T-cell (primary cell): ENCODE data around the gene DPP10. TPM values are rescaled to one million over a fixed set of nuclear protein-coding genes. Genes with fewer than 3 reads are reported as not detected.

ENCODE experiments used
- ATAC-seq, 4 experiments: fragments of 200-7000 bp in 3 of 4; fragments of 150-1000 bp in 1 of 4; cut with Tn5 transposase; replicated peaks in 1 of 4; 1 replicate in 3 of 4; 2 replicates in 1 of 4; pipeline ENCODE4 v1.10.0; 2021; ENCODE audit warnings: moderate library complexity in 3 of 4, mild to moderate bottlenecking in 2 of 4, moderate number of reproducible peaks in 1 of 4
- CTCF ChIA-PET, 2 donors: fragments of 300-600 bp; sonication (Branson Sonifier 250); formaldehyde crosslinking; loops; one replicate each; lab custom pipeline; 2022; ENCODE audit warnings: antibody characterized with exemption in 2 of 2; lab: Charles Lee
- POLR2A ChIA-PET, 2 donors: fragments of 300-600 bp; sonication (Branson Sonifier 250); formaldehyde crosslinking; loops; one replicate each; lab custom pipeline; 2022; ENCODE audit warnings: antibody characterized with exemption in 2 of 2; lab: Charles Lee
- DNase-seq, 35 experiments: peaks; one replicate each; pipeline versions ENCODE4 v3.0.0 to v3.0.0-alpha.2; 2013 to 2023
- H3K27ac ChIP-seq: one replicate; pipeline ENCODE4 v1.5.1; 2013; ENCODE audit warnings: low read length
- H3K27me3 ChIP-seq, 2 experiments: replicated peaks in 1 of 2; 1 replicate in 1 of 2; 2 replicates in 1 of 2; pipeline versions ENCODE4 v1.6.1 to v1.7.0; 2013; ENCODE audit warnings: low read length in 1 of 2, mixed read lengths in 1 of 2; ENCODE audit not compliant: control insufficient read depth in 2 of 2, insufficient read depth in 2 of 2; ENCODE audit errors: extremely low read depth in 1 of 2
- H3K36me3 ChIP-seq, 2 donors: 1 replicate in 1 of 2; 2 replicates in 1 of 2; pipeline versions ENCODE4 v1.6.1 to v1.7.0; 2013; ENCODE audit warnings: low read length in 1 of 2; ENCODE audit not compliant: control insufficient read depth in 2 of 2, insufficient read depth in 1 of 2; ENCODE audit errors: extremely low read depth in 1 of 2
- H3K4me1 ChIP-seq, 2 experiments: 1 replicate in 1 of 2; 2 replicates in 1 of 2; pipeline versions ENCODE4 v1.6.1 to v1.7.0; 2013; ENCODE audit warnings: low read length in 2 of 2, mixed read lengths in 1 of 2; ENCODE audit not compliant: insufficient read depth in 2 of 2, control insufficient read depth in 1 of 2; ENCODE audit errors: extremely low read depth in 1 of 2
- H3K4me3 ChIP-seq, 2 donors: 1 replicate in 1 of 2; 2 replicates in 1 of 2; pipeline versions ENCODE4 v1.5.1 to v1.7.0; 2013; ENCODE audit warnings: mild to moderate bottlenecking in 2 of 2, low read length in 1 of 2, moderate library complexity in 1 of 2; ENCODE audit not compliant: control insufficient read depth in 1 of 2; ENCODE audit errors: extremely low read depth in 1 of 2
- H3K9me3 ChIP-seq: 2 replicates; pipeline ENCODE4 v1.7.0; 2013
- H3K27ac Mint-ChIP-seq, 2 donors: one replicate each; pipeline ENCODE4 v1.8.0; 2020 to 2021; ENCODE audit warnings: mild to moderate bottlenecking in 2 of 2, mixed read lengths in 2 of 2
- H3K27me3 Mint-ChIP-seq, 2 donors: one replicate each; pipeline ENCODE4 v1.8.0; 2021 to 2022; ENCODE audit warnings: mixed read lengths in 2 of 2
- H3K36me3 Mint-ChIP-seq: one replicate; pipeline ENCODE4 v1.8.0; 2021; ENCODE audit warnings: mixed read lengths
- H3K4me1 Mint-ChIP-seq, 3 donors: one replicate each; pipeline ENCODE4 v1.8.0; 2020 to 2022; ENCODE audit warnings: mixed read lengths in 3 of 3, mild to moderate bottlenecking in 1 of 3
- H3K4me3 Mint-ChIP-seq, 3 donors: one replicate each; pipeline ENCODE4 v1.8.0; 2020 to 2022; ENCODE audit warnings: mild to moderate bottlenecking in 3 of 3, mixed read lengths in 3 of 3, moderate library complexity in 3 of 3
- H3K9me3 Mint-ChIP-seq, 3 donors: one replicate each; pipeline ENCODE4 v1.8.0; 2020 to 2022; ENCODE audit warnings: mixed read lengths in 3 of 3
- WGBS: methylation state at CpG from one replicate; pipeline ENCODE4 v1.1.5; 2013; ENCODE audit warnings: missing lambda C conversion rate; ENCODE audit not compliant: insufficient coverage; 5-methylcytosine and 5-hydroxymethylcytosine counted together
- total RNA-seq, 35 experiments: library from RNA in 6 of 35; stranded (reverse) in 6 of 35; fragments of 120-200 nt in 1 of 35; gene quantifications; one replicate each; pipeline versions ENCODE4 v1.2.1 to v1.2.4 and lab custom pipeline; 2013 to 2026

Gene DPP10
- total RNA-seq, 5 donors from 2014 or later (not counting 1 experiment from before 2014, with no cell fraction given): not detected

DNA sequence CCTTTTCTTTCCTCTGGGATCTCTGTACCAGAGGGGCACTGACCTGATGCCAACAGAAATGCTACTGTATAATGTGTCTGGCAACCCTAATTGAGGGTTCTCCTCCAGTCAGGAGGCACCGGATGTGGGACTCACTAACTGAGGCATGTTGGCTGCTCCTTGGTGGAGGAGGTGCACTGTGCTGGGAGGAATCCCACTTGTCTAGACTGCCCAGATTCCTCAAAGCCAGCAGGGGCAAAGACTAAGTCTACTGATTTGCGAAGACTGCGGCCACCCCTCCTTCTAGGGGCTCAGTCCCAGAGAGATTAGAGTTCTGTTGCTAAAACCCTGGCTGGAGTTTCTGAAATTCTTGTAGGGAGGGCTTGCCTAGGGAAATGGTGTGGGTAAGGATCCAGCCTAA lies 1192.1 kb downstream of the DPP10 start:
- no peaks in the 10 kb centered on the region for H3K4me1 Mint-ChIP-seq
- no peaks in the 10 kb centered on the region for H3K27me3 Mint-ChIP-seq
- H3K27ac Mint-ChIP-seq: no peak overlapping the region
- Histone ChIP-seq H3K9me3 (no peaks in the 10 kb centered on the region), H3K4me1 (no peaks in the 10 kb centered on the region), H3K4me3 (no peak overlapping the region), H3K27ac (no peak overlapping the region), H3K27me3 (no peaks in the 10 kb centered on the region), H3K36me3 (no peaks in the 10 kb centered on the region)
- no peaks in the 10 kb centered on the region for H3K36me3 Mint-ChIP-seq
- peaks cover 24 to 43% (median 38%) of the 10 kb centered on the region in 3 donors for H3K9me3 Mint-ChIP-seq
- CTCF ChIA-PET: interaction anchor here in 1 of 2 donors (0.7 kb wide), 1 partner anchor 853 kb away, joined by 3 read pairs; no protein-coding TSS in a partner anchor
- ATAC-seq (no peak), DNase-seq (no peak)
- H3K4me3 Mint-ChIP-seq: no peak overlapping the region
- 100% methylated on average over 3 of the region's 3 CpGs for WGBS
- POLR2A ChIA-PET: no interaction called here

GRCh38 chr2:115635430-115635829 lies 1193.0 kb downstream of the DPP10 start:
- WGBS: no CpG with 5 or more reads among the region's 2 CpGs
- H3K4me3 ChIP-seq: no peak overlapping the region
- H3K36me3 Mint-ChIP-seq: no peaks in the 10 kb centered on the region
- ATAC-seq (no peak), DNase-seq (no peak)
- H3K36me3 ChIP-seq: no peaks in the 10 kb centered on the region
- ChIA-PET CTCF (no interaction called here), POLR2A (no interaction called here)
- H3K27me3 ChIP-seq: no peaks in the 10 kb centered on the region
- no peak overlapping the region for H3K27ac ChIP-seq
- H3K27me3 Mint-ChIP-seq: no peaks in the 10 kb centered on the region
- H3K4me1 Mint-ChIP-seq: no peaks in the 10 kb centered on the region
- no peak overlapping the region for H3K27ac Mint-ChIP-seq
- H3K9me3 Mint-ChIP-seq: peaks cover 19 to 35% (median 31%) of the 10 kb centered on the region in 3 donors
- H3K4me1 ChIP-seq: no peaks in the 10 kb centered on the region
- H3K4me3 Mint-ChIP-seq: no peak overlapping the region
- H3K9me3 ChIP-seq: no peaks in the 10 kb centered on the region

- H3K4me3 Mint-ChIP-seq: no peak overlapping the region
- H3K4me1 ChIP-seq: no peaks in the 10 kb centered on the region
- no peaks in the 10 kb centered on the region for H3K36me3 ChIP-seq
- POLR2A ChIA-PET: no interaction called here
- H3K27ac Mint-ChIP-seq: no peak overlapping the region
- CTCF ChIA-PET: no interaction called here
- H3K9me3 ChIP-seq: peaks cover 2% of the 10 kb centered on the region
- ATAC-seq: no peak
- H3K4me1 Mint-ChIP-seq: no peaks in the 10 kb centered on the region
- DNase-seq: no peak
- H3K27me3 Mint-ChIP-seq: no peaks in the 10 kb centered on the region
- H3K27me3 ChIP-seq: no peaks in the 10 kb centered on the region
- H3K4me3 ChIP-seq: no peak overlapping the region
- no peaks in the 10 kb centered on the region for H3K36me3 Mint-ChIP-seq
- no peak overlapping the region for H3K27ac ChIP-seq
- peaks cover 11 to 29% (median 19%) of the 10 kb centered on the region in 3 donors for H3K9me3 Mint-ChIP-seq
Measured at GRCh38 chr2:115649731-115650130, 1207.3 kb downstream of the DPP10 start.

DNA sequence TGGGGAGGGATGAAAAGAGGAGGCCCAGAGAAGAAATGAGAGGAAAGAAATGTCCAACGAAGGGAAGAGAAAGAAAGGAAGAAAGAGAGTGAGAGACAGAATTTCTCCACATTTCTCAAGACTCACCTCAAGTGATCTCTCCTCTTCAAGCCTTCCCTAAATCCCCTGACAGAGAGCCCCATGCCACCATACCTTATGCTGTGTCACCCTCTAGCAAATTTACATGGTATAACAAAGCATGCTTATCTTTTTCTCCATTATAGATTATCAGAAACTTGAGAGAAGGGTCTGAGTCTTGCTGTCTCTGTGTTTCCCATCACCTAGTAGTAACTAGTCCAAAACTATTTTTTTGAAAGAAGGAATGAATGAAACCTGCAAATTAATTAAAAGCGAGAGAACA lies 1208.4 kb downstream of the DPP10 start:
- Mint-ChIP-seq H3K4me3 (no peak overlapping the region), H3K4me1 (no peaks in the 10 kb centered on the region), H3K36me3 (no peaks in the 10 kb centered on the region), H3K9me3 (peaks cover 7 to 29% (median 17%) of the 10 kb centered on the region in 3 donors), H3K27ac (no peak overlapping the region), H3K27me3 (no peaks in the 10 kb centered on the region)
- ChIA-PET CTCF (no interaction called here), POLR2A (no interaction called here)
- ATAC-seq (no peak), DNase-seq (no peak)
- H3K36me3 ChIP-seq: no peaks in the 10 kb centered on the region
- H3K27ac ChIP-seq: no peak overlapping the region
- H3K4me3 ChIP-seq: no peak overlapping the region
- H3K9me3 ChIP-seq: peaks cover 2% of the 10 kb centered on the region
- WGBS: no CpG with 5 or more reads among the region's 2 CpGs
- H3K4me1 ChIP-seq: no peaks in the 10 kb centered on the region
- H3K27me3 ChIP-seq: no peaks in the 10 kb centered on the region

- ChIA-PET CTCF (no interaction called here), POLR2A (no interaction called here)
- Histone ChIP-seq H3K27ac (no peak overlapping the region), H3K36me3 (no peaks in the 10 kb centered on the region), H3K4me1 (no peaks in the 10 kb centered on the region), H3K27me3 (no peaks in the 10 kb centered on the region), H3K9me3 (no peaks in the 10 kb centered on the region), H3K4me3 (no peak overlapping the region)
- no peaks in the 10 kb centered on the region for H3K4me1 Mint-ChIP-seq
- no peak overlapping the region for H3K4me3 Mint-ChIP-seq
- no peak for DNase-seq
- no peak overlapping the region for H3K27ac Mint-ChIP-seq
- no peaks in the 10 kb centered on the region for H3K36me3 Mint-ChIP-seq
- peaks cover 3 to 25% (median 13%) of the 10 kb centered on the region in 3 donors for H3K9me3 Mint-ChIP-seq
- WGBS: 53% methylated on average over 2 of the region's 4 CpGs
- no peaks in the 10 kb centered on the region for H3K27me3 Mint-ChIP-seq
- ATAC-seq: no peak
Measured at GRCh38 chr2:115652652-115653051, 1210.2 kb downstream of the DPP10 start.

- peaks cover 3 to 19% (median 13%) of the 10 kb centered on the region in 3 donors for H3K9me3 Mint-ChIP-seq
- H3K36me3 Mint-ChIP-seq: no peaks in the 10 kb centered on the region
- H3K27ac Mint-ChIP-seq: no peak overlapping the region
- no peaks in the 10 kb centered on the region for H3K4me1 Mint-ChIP-seq
- H3K9me3 ChIP-seq: no peaks in the 10 kb centered on the region
- no peak for DNase-seq
- no peak for ATAC-seq
- no peaks in the 10 kb centered on the region for H3K27me3 ChIP-seq
- H3K4me3 ChIP-seq: no peak overlapping the region
- CTCF ChIA-PET: no interaction called here
- no peaks in the 10 kb centered on the region for H3K4me1 ChIP-seq
- POLR2A ChIA-PET: no interaction called here
- no peaks in the 10 kb centered on the region for H3K27me3 Mint-ChIP-seq
- no peak overlapping the region for H3K4me3 Mint-ChIP-seq
- H3K27ac ChIP-seq: no peak overlapping the region
- H3K36me3 ChIP-seq: no peaks in the 10 kb centered on the region
Measured at GRCh38 chr2:115654362-115654761, 1211.9 kb downstream of the DPP10 start.

DNA sequence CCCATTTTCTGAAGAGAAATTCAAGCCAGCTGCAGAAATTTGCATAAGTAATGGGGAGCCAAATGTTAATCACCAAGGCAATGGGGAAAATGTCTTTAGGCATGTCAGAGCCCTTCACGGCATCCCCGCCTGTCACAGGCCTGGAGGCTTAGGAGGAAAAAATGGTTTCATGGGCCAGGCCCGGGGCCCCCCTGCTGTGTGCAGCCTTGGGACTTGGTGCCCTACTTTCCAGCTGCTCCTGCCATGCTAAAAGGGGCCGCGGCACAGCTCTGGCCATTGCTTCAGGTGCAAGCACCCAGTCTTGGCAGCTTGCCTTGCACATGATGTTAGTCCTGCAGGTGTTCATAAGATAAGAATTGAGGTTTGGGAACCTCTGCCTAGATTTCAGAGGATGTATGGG lies 1235.7 kb downstream of the DPP10 start:
- H3K9me3 ChIP-seq: peaks cover 7% of the 10 kb centered on the region
- Mint-ChIP-seq H3K4me1 (no peaks in the 10 kb centered on the region), H3K4me3 (no peak overlapping the region), H3K9me3 (peaks cover 15 to 33% (median 18%) of the 10 kb centered on the region in 3 donors), H3K36me3 (no peaks in the 10 kb centered on the region), H3K27ac (no peak overlapping the region), H3K27me3 (no peaks in the 10 kb centered on the region)
- CTCF ChIA-PET: no interaction called here
- DNase-seq (no peak), ATAC-seq (no peak)
- no peaks in the 10 kb centered on the region for H3K36me3 ChIP-seq
- no peak overlapping the region for H3K4me3 ChIP-seq
- H3K27me3 ChIP-seq: no peaks in the 10 kb centered on the region
- POLR2A ChIA-PET: no interaction called here
- no peaks in the 10 kb centered on the region for H3K4me1 ChIP-seq
- no peak overlapping the region for H3K27ac ChIP-seq
- 74% methylated on average over 5 of the region's 5 CpGs for WGBS
